ENCODE data around the gene CEP162. TPM values are rescaled to one million over a fixed set of nuclear protein-coding genes. Genes with fewer than 3 reads are reported as not detected.

The CEP162 gene
- total and polyA plus RNA-seq, 2 experiments from 2014 or later, result 9.2 to 15.4 TPM

GRCh38 chr6:84227044-84227433 is 404 bp downstream of the CEP162 start:
- Mint-ChIP-seq H3K9me3 (no peaks in the 10 kb centered on the region), H3K27ac (0 out of 2 replicates have a peak overlapping the region, but pooled peaks have one; percentile 79), H3K4me1 (peaks cover 2% of the 10 kb centered on the region; the same call in 1 of the 3 replicates), H3K36me3 (ENCODE audit: low read depth) (no peaks in the 10 kb centered on the region; the same call in 2 of the 3 replicates), H3K27me3 (ENCODE audit: insufficient read depth, low read depth, poor library complexity) (peaks cover 2% of the 10 kb centered on the region), H3K4me3 (peak overlapping the region; percentile 95)
- H4K20me1 ChIP-seq (replicated peaks; ENCODE audit: insufficient read depth), result no peaks in the 10 kb centered on the region
- 0 out of 2 replicates have a peak, but pooled peaks cover 6% of the 10 kb centered on the region for H3K4me1 ChIP-seq (ENCODE audit: insufficient read depth)
- H3K79me2 ChIP-seq (replicated peaks; ENCODE audit: insufficient read depth), result no peaks in the 10 kb centered on the region
- no peaks in the 10 kb centered on the region for H3F3A ChIP-seq (replicated peaks; ENCODE audit: low read depth)
- H2AFZ ChIP-seq, result peak overlapping the region; percentile 94
- no peaks in the 10 kb centered on the region for H3K9me2 ChIP-seq (ENCODE audit: insufficient read depth)
- ATAC-seq (peak; percentile 60), DNase-seq (ENCODE audit: low spot score) (peak; percentile 42)
- no peaks in the 10 kb centered on the region for H3K36me3 ChIP-seq (ENCODE audit: insufficient read depth)
- peak overlapping the region; percentile 89 for H3K4me2 ChIP-seq
- no peak overlapping the region for H3K27ac ChIP-seq (ENCODE audit: low read depth)
- peak overlapping the region; percentile 85 for H3K4me3 ChIP-seq
- TF ChIP-seq ZNF331 (CRISPR knock-in tag; IDR thresholded peaks at IDR 0.05; ENCODE audit: low read depth) (no peak; the same call in 1 of the 2 replicates), CTCF (conservative IDR thresholded peaks at IDR 0.05; ENCODE audit: low read depth in 2 of 2) (no peak), ETS1 (IDR thresholded peaks at IDR 0.05) (no peak), ZNF114 (CRISPR knock-in tag; IDR thresholded peaks at IDR 0.05) (no peak), EZH2phosphoT487 (IDR thresholded peaks at IDR 0.05; ENCODE audit: unreplicated experiment) (no peak), EZH2 (IDR thresholded peaks at IDR 0.05; ENCODE audit: low read depth, unreplicated experiment) (no peak), NANOG (IDR thresholded peaks at IDR 0.05; ENCODE audit: borderline replicate concordance) (no peak), REST (IDR thresholded peaks at IDR 0.05; ENCODE audit: unreplicated experiment) (no peak)
- H3K27me3 ChIP-seq (ENCODE audit: insufficient read depth), result 0 out of 2 replicates have a peak, but pooled peaks cover 6% of the 10 kb centered on the region

- no peaks in the 10 kb centered on the region for H3F3A ChIP-seq (replicated peaks; ENCODE audit: low read depth)
- no peaks in the 10 kb centered on the region for H3K36me3 ChIP-seq (ENCODE audit: insufficient read depth)
- Mint-ChIP-seq H3K9me3 (no peaks in the 10 kb centered on the region), H3K27me3 (ENCODE audit: insufficient read depth, low read depth, poor library complexity) (peaks cover 2% of the 10 kb centered on the region), H3K4me3 (no peak overlapping the region), H3K27ac (no peak overlapping the region), H3K36me3 (ENCODE audit: low read depth) (no peaks in the 10 kb centered on the region; the same call in 2 of the 3 replicates), H3K4me1 (peaks cover 2% of the 10 kb centered on the region; the same call in 1 of the 3 replicates)
- no peaks in the 10 kb centered on the region for H3K9me2 ChIP-seq (ENCODE audit: insufficient read depth)
- H4K20me1 ChIP-seq (replicated peaks; ENCODE audit: insufficient read depth), result no peaks in the 10 kb centered on the region
- no peak for DNase-seq (ENCODE audit: low spot score)
- H3K27me3 ChIP-seq (ENCODE audit: insufficient read depth), result 0 out of 2 replicates have a peak, but pooled peaks cover 6% of the 10 kb centered on the region
- no peaks in the 10 kb centered on the region for H3K79me2 ChIP-seq (replicated peaks; ENCODE audit: insufficient read depth)
- no peak overlapping the region for H3K4me2 ChIP-seq
- no peak overlapping the region for H2AFZ ChIP-seq
- H3K27ac ChIP-seq (ENCODE audit: low read depth), result no peak overlapping the region
- no peak overlapping the region for H3K4me3 ChIP-seq
- no peak for ATAC-seq
- H3K4me1 ChIP-seq (ENCODE audit: insufficient read depth), result 0 out of 2 replicates have a peak, but pooled peaks cover 6% of the 10 kb centered on the region
- TF ChIP-seq POLR2AphosphoS5 (IDR thresholded peaks at IDR 0.05; ENCODE audit: low read depth) (no peak), EZH2 (IDR thresholded peaks at IDR 0.05; ENCODE audit: low read depth, unreplicated experiment) (no peak)
Observed at GRCh38 chr6:84224251-84224650, 3.2 kb downstream of the CEP162 start.
